Lung (tissue), 12 donors: ENCODE measurements around the gene RPL35. TPM values are rescaled to one million over a fixed set of nuclear protein-coding genes. Genes with fewer than 3 reads are reported as not detected.

Source experiments
- ATAC-seq: fragments of 200-7000 bp; cut with Tn5 transposase; one replicate; pipeline ENCODE4 v1.9.1; 2020; ENCODE audit warnings: moderate number of reproducible peaks; ENCODE audit not compliant: insufficient read depth, low FRiP score
- DNase-seq, 3 donors: peaks; one replicate each; pipeline ENCODE4 v3.0.0-alpha.2; 2013 to 2017
- H3K27ac ChIP-seq, 2 donors: one replicate each; pipeline ENCODE4 v1.5.1; 2013; ENCODE audit warnings: mild to moderate bottlenecking in 2 of 2, moderate library complexity in 2 of 2, control low read depth in 1 of 2, inconsistent platforms in 1 of 2, low read depth in 1 of 2, low read length in 1 of 2
- H3K27me3 ChIP-seq, 3 donors: one replicate each; pipeline ENCODE4 v1.5.1; 2013; ENCODE audit warnings: low read length in 2 of 3; ENCODE audit not compliant: control insufficient read depth in 3 of 3, insufficient read depth in 3 of 3
- H3K36me3 ChIP-seq, 4 donors: one replicate each; pipeline ENCODE4 v1.5.1; 2013; ENCODE audit warnings: low read length in 4 of 4, mild to moderate bottlenecking in 1 of 4, moderate library complexity in 1 of 4; ENCODE audit not compliant: control insufficient read depth in 4 of 4, insufficient read depth in 4 of 4
- H3K4me1 ChIP-seq, 5 donors: one replicate each; pipeline ENCODE4 v1.5.1; 2013; ENCODE audit warnings: low read length in 5 of 5, mild to moderate bottlenecking in 2 of 5, moderate library complexity in 1 of 5; ENCODE audit not compliant: control insufficient read depth in 5 of 5, insufficient read depth in 5 of 5
- H3K4me3 ChIP-seq: one replicate; pipeline ENCODE4 v1.5.1; 2013; ENCODE audit warnings: mild to moderate bottlenecking, control low read depth, moderate library complexity
- H3K9ac ChIP-seq, 2 donors: one replicate each; pipeline ENCODE4 v1.5.1; 2013; ENCODE audit warnings: low read length in 2 of 2, control low read depth in 1 of 2; ENCODE audit not compliant: insufficient read depth in 1 of 2
- H3K9me3 ChIP-seq, 4 donors: one replicate each; pipeline ENCODE4 v1.5.1; 2013; ENCODE audit warnings: low read length in 3 of 4, mild to moderate bottlenecking in 1 of 4, moderate library complexity in 1 of 4; ENCODE audit not compliant: control insufficient read depth in 4 of 4, insufficient read depth in 3 of 4
- WGBS, 2 donors: extraction: QIAGEN DNeasy Blood & Tissue Kit; methylation state at CpG; one replicate each; pipeline ENCODE4 v1.1.7; 2013; 5-methylcytosine and 5-hydroxymethylcytosine counted together
- polyA plus RNA-seq, 2 donors: library from polyadenylated mRNA; stranded (reverse); fragments of 200-250 nt; gene quantifications; one replicate each; pipeline ENCODE4 v1.2.1, GENCODE V29; 2013
- total RNA-seq, 2 donors: library from RNA; depleted of rRNA in 1 of 2; stranded (reverse); fragments of >200 nt in 1 of 2; gene quantifications; one replicate each; pipeline ENCODE4 v1.2.1, GENCODE V29; 2014 to 2021
- TF ChIP-seq, protein P1 (sequence below): IDR thresholded peaks from 2 replicates; pipeline ENCODE4 v1.5.1; 2012; ENCODE audit warnings: mild to moderate bottlenecking; ENCODE audit errors: control extremely low read depth, extremely low read depth
- donor health status: control.
- donor health status: control.
- donor health status: Bipolar disorder and iron deficiency.
- donor health status: healthy.
- donor health status: DM: yes; HTN: yes; CAD: no.

RPL35 gene
- total and polyA plus RNA-seq, 4 donors: 758 to 5,305 (median 1,775) TPM

- peak within 1 kb of the TSS in 1 of 2 donors; percentile 86 for H3K27ac ChIP-seq
Observed at GRCh38 chr9:124852829-124853531, 8.8 kb downstream of the RPL35 start, which contains the start of gene WDR38. TSS of gene WDR38 (plus strand) at chr9:124853460. CDS start at chr9:124853532, 72 bp downstream.

GRCh38 chr9:124852121-124852828, 9.5 kb downstream of the RPL35 start:
- DNase-seq (peak in 1 of 3 donors; percentile 47), ATAC-seq (no peak)
- peaks cover 0 to 5% (median 0%) of the 10 kb centered on the region in 5 donors for H3K4me1 ChIP-seq
- peaks cover 0 to 11% (median 0%) of the 10 kb centered on the region in 4 donors for H3K36me3 ChIP-seq
- no peak overlapping the region for H3K4me3 ChIP-seq
- TF ChIP-seq, protein P1, sequence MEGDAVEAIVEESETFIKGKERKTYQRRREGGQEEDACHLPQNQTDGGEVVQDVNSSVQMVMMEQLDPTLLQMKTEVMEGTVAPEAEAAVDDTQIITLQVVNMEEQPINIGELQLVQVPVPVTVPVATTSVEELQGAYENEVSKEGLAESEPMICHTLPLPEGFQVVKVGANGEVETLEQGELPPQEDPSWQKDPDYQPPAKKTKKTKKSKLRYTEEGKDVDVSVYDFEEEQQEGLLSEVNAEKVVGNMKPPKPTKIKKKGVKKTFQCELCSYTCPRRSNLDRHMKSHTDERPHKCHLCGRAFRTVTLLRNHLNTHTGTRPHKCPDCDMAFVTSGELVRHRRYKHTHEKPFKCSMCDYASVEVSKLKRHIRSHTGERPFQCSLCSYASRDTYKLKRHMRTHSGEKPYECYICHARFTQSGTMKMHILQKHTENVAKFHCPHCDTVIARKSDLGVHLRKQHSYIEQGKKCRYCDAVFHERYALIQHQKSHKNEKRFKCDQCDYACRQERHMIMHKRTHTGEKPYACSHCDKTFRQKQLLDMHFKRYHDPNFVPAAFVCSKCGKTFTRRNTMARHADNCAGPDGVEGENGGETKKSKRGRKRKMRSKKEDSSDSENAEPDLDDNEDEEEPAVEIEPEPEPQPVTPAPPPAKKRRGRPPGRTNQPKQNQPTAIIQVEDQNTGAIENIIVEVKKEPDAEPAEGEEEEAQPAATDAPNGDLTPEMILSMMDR: no peak
- H3K9ac ChIP-seq: peak overlapping the region in 1 of 2 donors; percentile 26
- WGBS, 2 donors: 64 to 82% methylated on average over 13 of the region's 13 CpGs
- H3K27me3 ChIP-seq: no peaks in the 10 kb centered on the region
- no peaks in the 10 kb centered on the region for H3K9me3 ChIP-seq
- H3K27ac ChIP-seq: peak overlapping the region in 1 of 2 donors; percentile 86

More at GRCh38 chr9:124852829-124853531, 8.8 kb downstream of the RPL35 start, which contains the start of gene WDR38:
- Histone ChIP-seq H3K9ac (peak within 1 kb of the TSS; percentile 11 to 26), H3K4me3 (no peak within 1 kb of the TSS), H3K27me3 (no peaks in the 10 kb centered on the region), H3K9me3 (no peaks in the 10 kb centered on the region), H3K36me3 (peaks cover 0 to 18% (median 4%) of the 10 kb centered on the region in 4 donors), H3K4me1 (peaks cover 0 to 5% (median 0%) of the 10 kb centered on the region in 5 donors)
- DNase-seq (peak; percentile 75 to 79 (median 77)), ATAC-seq (peak; percentile 92)
- 2 to 3% methylated on average over 43 to 51 of the region's 51 CpGs for WGBS, 2 donors
- TF ChIP-seq, protein P1: peak; percentile 93

GRCh38 chr9:124849801-124850200, 12.0 kb downstream of the RPL35 start:
- H3K36me3 ChIP-seq: no peaks in the 10 kb centered on the region
- H3K4me1 ChIP-seq: peaks cover 0 to 5% (median 0%) of the 10 kb centered on the region in 5 donors
- 75 to 83% methylated on average over 10 of the region's 10 CpGs for WGBS, 2 donors
- no peaks in the 10 kb centered on the region for H3K27me3 ChIP-seq
- TF ChIP-seq, protein P1: no peak
- peak in 2 of 3 donors; percentile 57 to 79 for DNase-seq
- no peak overlapping the region for H3K27ac ChIP-seq
- no peak overlapping the region for H3K9ac ChIP-seq
- H3K9me3 ChIP-seq: no peaks in the 10 kb centered on the region
- no peak for ATAC-seq
- no peak overlapping the region for H3K4me3 ChIP-seq
